ENCODE data around the gene FAM185A. TPM values are rescaled to one million over a fixed set of nuclear protein-coding genes. Genes with fewer than 3 reads are reported as not detected.
"Not testable (repeated sequence)": the region's sequence is repeated elsewhere in the genome, so short reads cannot be mapped to it uniquely, and the experiment has no call there.

The FAM185A gene
- polyA plus RNA-seq, 3 donors = 2.5 to 6.8 (median 4.8) TPM

DNA sequence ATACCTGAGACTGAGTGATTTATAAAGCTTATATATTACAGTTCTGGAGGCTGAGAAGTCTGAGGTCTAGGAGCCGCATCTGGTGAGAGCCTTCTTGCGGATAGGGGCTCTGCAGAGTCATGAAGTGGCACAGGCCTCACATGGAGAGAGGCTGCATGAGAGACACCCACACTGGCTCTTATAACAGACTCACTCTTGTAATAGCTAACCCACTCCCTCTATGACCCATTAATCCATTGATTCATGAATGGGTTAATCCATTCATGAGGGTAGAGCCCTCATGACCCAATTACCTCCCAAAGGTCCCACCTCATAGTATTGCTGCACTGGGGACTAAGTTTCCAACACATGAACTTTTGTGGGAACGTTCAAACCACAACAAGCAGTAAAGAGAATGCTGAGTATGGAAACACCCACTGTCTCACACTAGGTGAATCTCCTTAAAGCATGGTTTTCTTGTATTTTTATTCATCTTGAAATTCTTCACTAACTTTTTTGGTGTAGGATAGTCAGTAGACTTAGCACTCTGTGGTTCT lies 20.9 kb downstream of the FAM185A start:
- H3K27ac ChIP-seq (ENCODE audit: low read depth in 1 of 2, low read length in 2 of 2); H3K4me2 ChIP-seq (replicated peaks; ENCODE audit: extremely low read depth, low read length, poor library complexity, severe bottlenecking); H3K9me3 Mint-ChIP-seq; H3K27me3 ChIP-seq (ENCODE audit: control insufficient read depth in 2 of 2, insufficient read depth in 2 of 2, low read length in 2 of 2); H3K27me3 Mint-ChIP-seq (ENCODE audit: low read depth in 3 of 3); H2AFZ ChIP-seq (ENCODE audit: insufficient read depth, low read depth, low read length, poor library complexity, severe bottlenecking); H3K36me3 ChIP-seq (replicated peaks in 1 of 2; ENCODE audit: control insufficient read depth in 1 of 2, insufficient read depth in 2 of 2, low read length in 2 of 2); H3K4me1 ChIP-seq (ENCODE audit: control insufficient read depth in 1 of 2, insufficient read depth in 2 of 2, low read length in 2 of 2); intact Hi-C loops (cut with micrococcal nuclease); H3K27ac Mint-ChIP-seq; H3K4me3 ChIP-seq (replicated peaks in 1 of 3; ENCODE audit: low read depth in 2 of 3, low read length in 3 of 3); H3K4me1 Mint-ChIP-seq; H3K79me2 ChIP-seq (ENCODE audit: insufficient read depth, low read length); H3K9ac ChIP-seq (ENCODE audit: insufficient read depth, low read length, poor library complexity, severe bottlenecking); H4K20me1 ChIP-seq (ENCODE audit: insufficient read depth, low read length); H3K9me3 ChIP-seq (replicated peaks in 1 of 2; ENCODE audit: control insufficient read depth in 1 of 2, insufficient read depth in 1 of 2, low read length in 2 of 2); H3K4me3 Mint-ChIP-seq; H3K36me3 Mint-ChIP-seq; DNase-seq: not testable (repeated sequence)
- WGBS (ENCODE audit: insufficient coverage) = no CpG with 5 or more reads among the region's 3 CpGs

DNA sequence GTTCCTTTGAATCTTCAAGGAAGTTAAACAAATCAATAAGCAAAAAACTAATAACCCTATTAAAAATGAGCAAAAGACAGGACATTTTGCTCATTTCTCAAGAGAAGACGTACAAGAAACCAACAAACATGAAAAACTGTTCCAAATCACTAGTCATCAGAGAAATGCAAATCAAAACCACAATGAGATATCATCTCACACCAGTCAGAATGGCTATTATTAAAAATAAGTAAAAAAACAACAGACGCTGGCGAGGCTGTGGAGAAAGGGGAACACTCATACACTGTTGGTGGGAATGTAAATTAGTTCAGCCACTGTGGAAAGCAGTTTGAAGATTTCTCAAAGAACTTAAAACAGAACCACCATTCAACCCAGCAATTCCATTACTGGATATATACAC lies 21.7 kb downstream of the FAM185A start:
- no CpG with 5 or more reads among the region's 3 CpGs for WGBS (ENCODE audit: insufficient coverage)
- DNase-seq, H3K27ac Mint-ChIP-seq: not testable (repeated sequence)

DNA sequence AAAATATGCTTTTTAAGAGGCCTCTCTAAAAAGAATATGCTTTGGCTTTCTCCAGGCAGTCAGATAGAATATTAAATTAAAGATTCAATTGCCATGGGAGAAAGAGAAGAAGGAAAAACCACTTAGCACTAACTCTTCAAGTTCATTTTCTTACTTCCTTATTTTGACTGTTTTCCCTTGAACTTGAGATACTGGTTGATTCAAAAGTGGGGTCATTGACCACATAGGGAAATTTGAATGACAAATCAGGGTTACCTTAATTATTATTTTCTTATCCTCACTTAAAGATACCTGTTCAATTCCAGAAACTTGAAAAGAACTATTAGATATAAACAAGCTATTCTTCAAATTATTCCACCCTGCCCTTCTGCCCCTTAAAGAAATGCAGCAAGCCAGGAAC lies 27.4 kb downstream of the FAM185A start:
- H3K9ac ChIP-seq (ENCODE audit: insufficient read depth, low read length, poor library complexity, severe bottlenecking); H3K4me3 ChIP-seq (replicated peaks in 1 of 3; ENCODE audit: low read depth in 2 of 3, low read length in 3 of 3); H3K36me3 ChIP-seq (replicated peaks in 1 of 2; ENCODE audit: control insufficient read depth in 1 of 2, insufficient read depth in 2 of 2, low read length in 2 of 2); H3K4me3 Mint-ChIP-seq; DNase-seq; H3K4me1 ChIP-seq (ENCODE audit: control insufficient read depth in 1 of 2, insufficient read depth in 2 of 2, low read length in 2 of 2); H3K4me1 Mint-ChIP-seq; H3K9me3 Mint-ChIP-seq; H3K4me2 ChIP-seq (replicated peaks; ENCODE audit: extremely low read depth, low read length, poor library complexity, severe bottlenecking); H3K79me2 ChIP-seq (ENCODE audit: insufficient read depth, low read length); H3K27ac Mint-ChIP-seq; H2AFZ ChIP-seq (ENCODE audit: insufficient read depth, low read depth, low read length, poor library complexity, severe bottlenecking); H3K27ac ChIP-seq (ENCODE audit: low read depth in 1 of 2, low read length in 2 of 2); H4K20me1 ChIP-seq (ENCODE audit: insufficient read depth, low read length); H3K9me3 ChIP-seq (replicated peaks in 1 of 2; ENCODE audit: control insufficient read depth in 1 of 2, insufficient read depth in 1 of 2, low read length in 2 of 2); H3K27me3 Mint-ChIP-seq (ENCODE audit: low read depth in 3 of 3); H3K27me3 ChIP-seq (ENCODE audit: control insufficient read depth in 2 of 2, insufficient read depth in 2 of 2, low read length in 2 of 2); intact Hi-C loops (cut with micrococcal nuclease): not testable (repeated sequence)
- peaks cover 18 to 19% of the 10 kb centered on the region in 2 donors for H3K36me3 Mint-ChIP-seq

More for the DNA sequence above, 21.7 kb downstream of the FAM185A start:
- H3K4me2 ChIP-seq (replicated peaks; ENCODE audit: extremely low read depth, low read length, poor library complexity, severe bottlenecking); H3K79me2 ChIP-seq (ENCODE audit: insufficient read depth, low read length); intact Hi-C loops (cut with micrococcal nuclease); H3K27me3 ChIP-seq (ENCODE audit: control insufficient read depth in 2 of 2, insufficient read depth in 2 of 2, low read length in 2 of 2); H4K20me1 ChIP-seq (ENCODE audit: insufficient read depth, low read length); H3K4me3 Mint-ChIP-seq; H2AFZ ChIP-seq (ENCODE audit: insufficient read depth, low read depth, low read length, poor library complexity, severe bottlenecking); H3K27ac ChIP-seq (ENCODE audit: low read depth in 1 of 2, low read length in 2 of 2); H3K4me3 ChIP-seq (replicated peaks in 1 of 3; ENCODE audit: low read depth in 2 of 3, low read length in 3 of 3); H3K9me3 ChIP-seq (replicated peaks in 1 of 2; ENCODE audit: control insufficient read depth in 1 of 2, insufficient read depth in 1 of 2, low read length in 2 of 2); H3K36me3 ChIP-seq (replicated peaks in 1 of 2; ENCODE audit: control insufficient read depth in 1 of 2, insufficient read depth in 2 of 2, low read length in 2 of 2); H3K27me3 Mint-ChIP-seq (ENCODE audit: low read depth in 3 of 3); H3K9me3 Mint-ChIP-seq; H3K4me1 ChIP-seq (ENCODE audit: control insufficient read depth in 1 of 2, insufficient read depth in 2 of 2, low read length in 2 of 2); H3K9ac ChIP-seq (ENCODE audit: insufficient read depth, low read length, poor library complexity, severe bottlenecking); H3K36me3 Mint-ChIP-seq; H3K4me1 Mint-ChIP-seq: not testable (repeated sequence)

DNA sequence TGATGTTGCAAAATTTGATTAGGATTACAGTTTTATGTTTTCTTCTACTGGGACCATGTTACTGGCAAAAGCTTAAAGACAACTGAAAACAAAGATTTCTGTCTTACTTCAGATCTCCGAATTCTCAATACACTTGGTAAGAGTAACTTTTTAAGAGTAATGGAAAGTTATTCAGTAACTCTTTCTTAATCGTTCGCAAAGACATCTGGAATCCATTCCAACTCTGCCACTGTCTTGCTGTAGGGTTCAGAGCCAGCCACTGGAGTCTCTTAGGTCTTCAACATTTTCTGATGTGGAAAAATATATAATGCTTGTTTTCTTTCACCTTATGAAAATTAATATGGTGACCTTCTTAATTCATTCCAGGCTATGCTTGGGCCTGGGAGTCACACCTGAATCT lies 29.9 kb downstream of the FAM185A start:
- intact Hi-C loops (cut with micrococcal nuclease); H3K4me1 Mint-ChIP-seq; H3K4me1 ChIP-seq (ENCODE audit: control insufficient read depth in 1 of 2, insufficient read depth in 2 of 2, low read length in 2 of 2); H3K79me2 ChIP-seq (ENCODE audit: insufficient read depth, low read length); DNase-seq; H3K9me3 ChIP-seq (replicated peaks in 1 of 2; ENCODE audit: control insufficient read depth in 1 of 2, insufficient read depth in 1 of 2, low read length in 2 of 2); H3K4me2 ChIP-seq (replicated peaks; ENCODE audit: extremely low read depth, low read length, poor library complexity, severe bottlenecking); H3K4me3 Mint-ChIP-seq; H3K27ac Mint-ChIP-seq; H3K36me3 ChIP-seq (replicated peaks in 1 of 2; ENCODE audit: control insufficient read depth in 1 of 2, insufficient read depth in 2 of 2, low read length in 2 of 2); H3K27me3 ChIP-seq (ENCODE audit: control insufficient read depth in 2 of 2, insufficient read depth in 2 of 2, low read length in 2 of 2); H3K27ac ChIP-seq (ENCODE audit: low read depth in 1 of 2, low read length in 2 of 2); H4K20me1 ChIP-seq (ENCODE audit: insufficient read depth, low read length); H3K4me3 ChIP-seq (replicated peaks in 1 of 3; ENCODE audit: low read depth in 2 of 3, low read length in 3 of 3); H3K9ac ChIP-seq (ENCODE audit: insufficient read depth, low read length, poor library complexity, severe bottlenecking); H2AFZ ChIP-seq (ENCODE audit: insufficient read depth, low read depth, low read length, poor library complexity, severe bottlenecking); H3K27me3 Mint-ChIP-seq (ENCODE audit: low read depth in 3 of 3): not testable (repeated sequence)
- peaks cover 0 to 16% (median 11%) of the 10 kb centered on the region in 7 donors for H3K9me3 Mint-ChIP-seq
- no CpG with 5 or more reads among the region's 3 CpGs for WGBS (ENCODE audit: insufficient coverage)
- peaks cover 23 to 24% of the 10 kb centered on the region in 2 donors for H3K36me3 Mint-ChIP-seq

Data from CD14-positive monocyte (primary cell).